Fibroblast of lung (primary cell): ENCODE results near the gene TTC33. TPM values are rescaled to one million over a fixed set of nuclear protein-coding genes. Genes with fewer than 3 reads are reported as not detected.

Experiments used
- DNase-seq, 2 donors: peaks; one replicate each; pipeline versions ENCODE4 v3.0.0 to v3.0.0-alpha.2; 2010; ENCODE audit warnings: low read depth in 2 of 2
- H2AFZ ChIP-seq: 2 replicates; pipeline ENCODE4 v1.5.1; 2012; ENCODE audit warnings: low read length, control low read depth, inconsistent platforms
- H3K27ac ChIP-seq: 2 replicates; pipeline ENCODE4 v1.5.1; 2011; ENCODE audit warnings: low read length, control low read depth; ENCODE audit not compliant: insufficient read depth
- H3K27me3 ChIP-seq: 2 replicates; pipeline ENCODE4 v1.5.1; 2011; ENCODE audit warnings: mild to moderate bottlenecking, low read length; ENCODE audit not compliant: control insufficient read depth, insufficient read depth
- H3K36me3 ChIP-seq: 2 replicates; pipeline ENCODE4 v1.5.1; 2011; ENCODE audit warnings: low read length; ENCODE audit not compliant: control insufficient read depth, insufficient read depth
- H3K4me1 ChIP-seq: 2 replicates; pipeline ENCODE4 v1.5.1; 2011; ENCODE audit warnings: low read length; ENCODE audit not compliant: control insufficient read depth, insufficient read depth; ENCODE audit errors: extremely low read depth
- H3K4me2 ChIP-seq: 2 replicates; pipeline ENCODE4 v1.5.1; 2011; ENCODE audit warnings: low read length, control low read depth; ENCODE audit not compliant: insufficient read depth; ENCODE audit errors: extremely low read depth
- H3K4me3 ChIP-seq, 4 experiments: fragments of 200-600 bp in 1 of 4; sonication (generic) in 1 of 4; replicated peaks in 1 of 4; 2 replicates each; pipeline ENCODE4 v1.5.1; 2011 to 2016; ENCODE audit warnings: low read length in 4 of 4, low read depth in 3 of 4, mild to moderate bottlenecking in 3 of 4, control low read depth in 2 of 4, inconsistent platforms in 1 of 4, mixed read lengths in 1 of 4; ENCODE audit not compliant: insufficient read depth in 1 of 4; ENCODE audit errors: control extremely low read depth in 1 of 4
- H3K79me2 ChIP-seq: 2 replicates; pipeline ENCODE4 v1.5.1; 2012; ENCODE audit warnings: mild to moderate bottlenecking, low read length, inconsistent platforms; ENCODE audit not compliant: control insufficient read depth, insufficient read depth
- H3K9ac ChIP-seq: 2 replicates; pipeline ENCODE4 v1.5.1; 2011; ENCODE audit warnings: mild to moderate bottlenecking, low read length, control low read depth; ENCODE audit not compliant: insufficient read depth
- H3K9me3 ChIP-seq: 2 replicates; pipeline ENCODE4 v1.5.1; 2012; ENCODE audit warnings: low read depth, low read length; ENCODE audit not compliant: control insufficient read depth, insufficient read depth
- H4K20me1 ChIP-seq: 2 replicates; pipeline ENCODE4 v1.5.1; 2011; ENCODE audit warnings: low read length; ENCODE audit not compliant: control insufficient read depth, insufficient read depth; ENCODE audit errors: extremely low read depth
- EZH2 ChIP-seq: IDR thresholded peaks from 2 replicates; pipeline ENCODE4 v1.5.1; 2012; ENCODE audit warnings: low read length, control low read depth, mild to moderate bottlenecking; ENCODE audit errors: missing control alignments
- polyA plus RNA-seq, 2 donors: library from polyadenylated mRNA; depleted of rRNA in 1 of 2; stranded (reverse) in 1 of 2; unstranded in 1 of 2; fragments of >200 nt; gene quantifications; 2 replicates each; pipeline ENCODE4 v1.2.1, GENCODE V29; 2011 to 2012; ENCODE audit warnings: missing spikeins in 1 of 2
- total RNA-seq: library from RNA; depleted of rRNA; stranded (reverse); fragments of >200 nt; gene quantifications from 2 replicates; pipeline ENCODE4 v1.2.1, GENCODE V29; 2014
- TF ChIP-seq, protein P1 (sequence below), 2 donors: IDR thresholded peaks in 1 of 2; conservative IDR thresholded peaks in 1 of 2; 1 replicate in 1 of 2; 2 replicates in 1 of 2; pipeline ENCODE4 v1.5.1; 2011 to 2012; ENCODE audit warnings: low read length in 2 of 2, control low read depth in 1 of 2, inconsistent platforms in 1 of 2, low read depth in 1 of 2, mild to moderate bottlenecking in 1 of 2

The TTC33 gene
- total and polyA plus RNA-seq, 2 donors (not counting 1 experiment from before 2014, with no cell fraction given): 8.7 to 16.3 TPM

- Histone ChIP-seq H3K27ac (no peak overlapping the region), H3K27me3 (no peaks in the 10 kb centered on the region), H4K20me1 (peaks cover 3% of the 10 kb centered on the region), H3K4me2 (no peak overlapping the region), H3K79me2 (peaks cover 88% of the 10 kb centered on the region), H3K9me3 (no peaks in the 10 kb centered on the region), H3K36me3 (peaks cover 4% of the 10 kb centered on the region), H3K9ac (no peak overlapping the region), H3K4me1 (peaks cover 6% of the 10 kb centered on the region), H2AFZ (no peak overlapping the region), H3K4me3 (no peak overlapping the region)
- TF ChIP-seq, protein P1, sequence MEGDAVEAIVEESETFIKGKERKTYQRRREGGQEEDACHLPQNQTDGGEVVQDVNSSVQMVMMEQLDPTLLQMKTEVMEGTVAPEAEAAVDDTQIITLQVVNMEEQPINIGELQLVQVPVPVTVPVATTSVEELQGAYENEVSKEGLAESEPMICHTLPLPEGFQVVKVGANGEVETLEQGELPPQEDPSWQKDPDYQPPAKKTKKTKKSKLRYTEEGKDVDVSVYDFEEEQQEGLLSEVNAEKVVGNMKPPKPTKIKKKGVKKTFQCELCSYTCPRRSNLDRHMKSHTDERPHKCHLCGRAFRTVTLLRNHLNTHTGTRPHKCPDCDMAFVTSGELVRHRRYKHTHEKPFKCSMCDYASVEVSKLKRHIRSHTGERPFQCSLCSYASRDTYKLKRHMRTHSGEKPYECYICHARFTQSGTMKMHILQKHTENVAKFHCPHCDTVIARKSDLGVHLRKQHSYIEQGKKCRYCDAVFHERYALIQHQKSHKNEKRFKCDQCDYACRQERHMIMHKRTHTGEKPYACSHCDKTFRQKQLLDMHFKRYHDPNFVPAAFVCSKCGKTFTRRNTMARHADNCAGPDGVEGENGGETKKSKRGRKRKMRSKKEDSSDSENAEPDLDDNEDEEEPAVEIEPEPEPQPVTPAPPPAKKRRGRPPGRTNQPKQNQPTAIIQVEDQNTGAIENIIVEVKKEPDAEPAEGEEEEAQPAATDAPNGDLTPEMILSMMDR (conservative IDR thresholded peaks at IDR 0.05 in 1 of 2, IDR thresholded peaks at IDR 0.05 in 1 of 2; ENCODE audit: low read depth in 1 of 2, low read length in 2 of 2): no peak
- no peak for TF ChIP-seq EZH2
- no peak for DNase-seq
These were observed 24.4 kb upstream of the TTC33 start for GRCh38 chr5:40780199-40780598.

DNA sequence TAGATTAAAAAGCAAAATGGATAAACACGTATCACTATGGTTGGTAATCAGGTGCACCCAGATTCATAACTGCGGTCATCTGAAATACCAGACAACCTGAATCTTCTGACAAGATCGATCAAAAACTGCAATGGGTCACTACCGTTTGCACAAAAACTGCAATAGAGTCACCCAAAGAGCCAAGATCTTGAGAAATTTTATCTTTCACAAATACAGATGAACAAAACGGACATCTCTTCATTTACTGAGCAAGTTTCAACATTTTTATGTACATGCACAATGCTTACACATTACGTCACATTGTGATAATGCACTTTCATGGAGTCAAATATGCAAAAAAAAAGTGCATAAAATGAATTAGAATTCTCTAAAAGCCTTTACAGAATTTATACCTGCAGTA, 23.8 kb upstream of the TTC33 start:
- Histone ChIP-seq H2AFZ (no peak overlapping the region), H3K27me3 (no peaks in the 10 kb centered on the region), H3K4me1 (peaks cover 6% of the 10 kb centered on the region), H3K79me2 (peaks cover 83% of the 10 kb centered on the region), H3K27ac (no peak overlapping the region), H3K9me3 (no peaks in the 10 kb centered on the region), H3K36me3 (peaks cover 6% of the 10 kb centered on the region), H4K20me1 (peaks cover 3% of the 10 kb centered on the region), H3K4me3 (no peak overlapping the region), H3K4me2 (no peak overlapping the region), H3K9ac (no peak overlapping the region)
- no peak for DNase-seq
- TF ChIP-seq, protein P1 (conservative IDR thresholded peaks at IDR 0.05 in 1 of 2, IDR thresholded peaks at IDR 0.05 in 1 of 2; ENCODE audit: low read depth in 1 of 2, low read length in 2 of 2): no peak
- no peak for TF ChIP-seq EZH2

- DNase-seq: no peak
- no peak for TF ChIP-seq EZH2
- TF ChIP-seq, protein P1 (conservative IDR thresholded peaks at IDR 0.05 in 1 of 2, IDR thresholded peaks at IDR 0.05 in 1 of 2; ENCODE audit: low read depth in 1 of 2, low read length in 2 of 2): no peak
- peaks cover 6% of the 10 kb centered on the region for H3K4me1 ChIP-seq
- no peaks in the 10 kb centered on the region for H3K9me3 ChIP-seq
- H3K79me2 ChIP-seq: peaks cover 72% of the 10 kb centered on the region
- no peak overlapping the region for H3K4me3 ChIP-seq
- no peaks in the 10 kb centered on the region for H4K20me1 ChIP-seq
- no peak overlapping the region for H3K9ac ChIP-seq
- no peak overlapping the region for H3K4me2 ChIP-seq
- no peak overlapping the region for H2AFZ ChIP-seq
- no peaks in the 10 kb centered on the region for H3K27me3 ChIP-seq
- peaks cover 6% of the 10 kb centered on the region for H3K36me3 ChIP-seq
- H3K27ac ChIP-seq: no peak overlapping the region
These were observed 22.4 kb upstream of the TTC33 start for GRCh38 chr5:40778133-40778532.
